Fibroblast of skin of right biceps (primary cell): ENCODE data around the gene CMTR1.

Source experiments
- DNase-seq: peaks from one replicate; pipeline ENCODE4 v3.0.0-alpha.2; 2013

The CMTR1 gene

GRCh38 chr6:37514321-37514771, 81.3 kb downstream of the CMTR1 start:
- peak; percentile 83 for DNase-seq

DNA sequence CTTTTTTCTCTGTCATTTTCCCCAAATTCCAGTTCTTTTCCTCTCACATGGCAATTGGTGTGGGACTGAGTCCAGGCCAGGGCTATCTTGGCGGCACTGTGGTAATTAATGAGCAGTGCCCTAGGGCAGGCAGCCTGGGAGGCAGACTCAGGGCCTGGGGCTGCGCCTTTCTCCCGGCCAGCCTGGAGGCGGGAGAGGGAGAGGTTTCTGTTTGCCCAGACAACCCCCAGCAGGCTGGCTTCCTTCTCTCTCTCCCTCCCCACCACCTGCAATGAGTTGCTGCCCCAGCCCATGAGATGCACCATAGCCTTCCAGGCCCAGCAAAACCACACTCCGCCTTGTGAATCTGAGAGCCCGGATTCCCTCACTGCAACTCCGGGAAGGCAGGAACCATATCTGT, 81.8 kb downstream of the CMTR1 start:
- no peak for DNase-seq

DNA sequence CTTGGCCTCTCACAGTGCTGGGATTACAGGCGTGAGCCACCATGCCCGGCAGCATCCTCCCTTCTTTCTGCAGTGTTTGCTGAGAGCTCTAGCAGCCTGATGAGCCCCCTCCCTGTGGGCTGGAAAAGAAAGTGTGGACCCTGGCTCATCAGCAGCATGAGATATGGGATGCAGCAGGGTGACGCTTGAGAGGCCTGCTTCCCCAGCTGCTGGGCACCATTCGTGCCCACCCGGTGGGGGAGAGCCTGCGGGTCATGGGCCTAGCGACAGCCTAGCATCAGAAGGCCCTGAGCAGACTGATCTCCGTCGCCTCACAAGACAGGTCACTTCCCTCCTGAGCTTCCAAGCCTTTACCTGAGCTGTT, 82.7 kb downstream of the CMTR1 start:
- no peak for DNase-seq

- DNase-seq, result no peak
These were observed 83.3 kb downstream of the CMTR1 start for GRCh38 chr6:37516076-37516919.

GRCh38 chr6:37516920-37517405, 83.9 kb downstream of the CMTR1 start:
- DNase-seq, result no peak

DNA sequence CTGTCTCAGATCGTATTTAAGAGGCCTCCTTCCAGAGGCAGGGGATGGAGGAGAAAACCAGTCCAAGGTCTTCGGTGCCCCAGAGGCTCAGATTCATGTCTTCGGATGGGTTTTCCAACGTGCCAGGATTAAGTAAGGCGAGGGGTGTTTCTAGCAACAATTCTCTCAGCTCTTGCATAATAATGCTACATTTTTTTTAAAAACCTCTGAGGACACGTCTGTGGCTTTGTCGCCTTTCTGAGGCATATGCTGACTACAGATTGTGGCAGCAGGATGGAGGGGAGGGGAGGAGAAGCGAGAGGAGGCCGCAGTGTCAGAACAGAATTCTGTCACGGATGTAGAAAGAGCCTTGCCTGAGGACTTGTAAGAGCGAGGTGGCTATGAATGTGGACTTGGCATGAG, 84.4 kb downstream of the CMTR1 start:
- DNase-seq, result peak; percentile 63

GRCh38 chr6:37518116-37518515, 85.1 kb downstream of the CMTR1 start:
- DNase-seq, result no peak

DNA sequence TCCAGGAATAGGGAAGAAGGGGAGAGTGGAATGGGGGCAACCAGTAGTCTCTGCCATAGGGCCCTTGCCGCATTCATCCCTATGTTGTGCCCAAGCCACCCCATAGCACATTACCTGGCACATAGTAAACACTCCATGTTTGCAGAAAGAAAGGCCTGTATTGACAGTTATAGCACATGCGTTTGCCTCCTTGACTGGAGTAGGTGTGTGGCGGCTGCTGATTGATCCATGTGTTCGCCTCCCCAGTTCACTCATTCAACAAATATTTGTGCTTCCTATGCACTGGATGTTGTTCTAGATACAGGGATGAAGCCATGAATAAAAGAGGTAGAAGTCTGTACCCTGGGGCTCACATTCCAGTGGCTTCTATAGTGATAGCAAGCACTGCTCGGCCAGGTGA, 86.4 kb downstream of the CMTR1 start:
- no peak for DNase-seq

GRCh38 chr6:37520926-37521325, 87.9 kb downstream of the CMTR1 start:
- DNase-seq, result no peak

DNA sequence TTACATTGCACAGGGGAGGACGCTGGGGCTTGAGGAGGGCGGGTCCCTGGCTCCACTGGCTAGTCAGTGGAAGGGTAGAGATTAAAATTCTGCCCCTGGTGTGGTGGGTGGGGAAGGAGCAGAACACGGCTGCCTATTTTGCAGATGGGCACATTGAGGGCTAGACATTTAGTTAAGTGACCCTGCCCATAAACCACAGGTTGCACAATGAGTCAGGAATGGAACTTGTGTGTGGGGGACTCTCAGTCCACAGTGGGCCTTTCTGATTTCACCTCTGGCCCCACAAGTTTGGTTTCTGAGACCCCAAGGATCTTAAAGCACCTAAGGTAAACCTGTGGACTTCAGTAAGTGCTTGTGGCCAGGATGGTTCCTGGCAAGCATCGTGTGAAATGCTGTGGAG, 88.7 kb downstream of the CMTR1 start:
- no peak for DNase-seq

- DNase-seq, result no peak
These were observed 89.8 kb downstream of the CMTR1 start for GRCh38 chr6:37522836-37523235.

DNA sequence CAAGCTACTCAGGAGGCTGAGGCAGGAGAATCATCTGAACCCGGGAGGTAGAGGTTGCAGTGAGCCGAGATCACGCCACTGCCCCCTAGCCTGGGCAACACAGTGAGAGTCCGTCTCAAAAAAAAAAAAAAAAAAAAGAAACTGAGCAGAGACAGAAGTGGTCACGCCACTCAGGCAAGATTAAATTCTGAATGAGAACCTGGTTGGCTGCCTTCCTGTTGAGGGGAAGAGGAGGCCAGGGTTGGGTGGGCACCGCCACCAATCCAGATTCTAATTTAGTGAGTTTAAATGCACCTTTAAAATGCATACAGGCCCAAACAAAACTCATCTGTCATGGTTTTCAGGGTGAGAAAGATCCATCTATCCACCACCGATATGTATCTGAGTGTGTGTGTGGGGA, 90.4 kb downstream of the CMTR1 start:
- no peak for DNase-seq

DNA sequence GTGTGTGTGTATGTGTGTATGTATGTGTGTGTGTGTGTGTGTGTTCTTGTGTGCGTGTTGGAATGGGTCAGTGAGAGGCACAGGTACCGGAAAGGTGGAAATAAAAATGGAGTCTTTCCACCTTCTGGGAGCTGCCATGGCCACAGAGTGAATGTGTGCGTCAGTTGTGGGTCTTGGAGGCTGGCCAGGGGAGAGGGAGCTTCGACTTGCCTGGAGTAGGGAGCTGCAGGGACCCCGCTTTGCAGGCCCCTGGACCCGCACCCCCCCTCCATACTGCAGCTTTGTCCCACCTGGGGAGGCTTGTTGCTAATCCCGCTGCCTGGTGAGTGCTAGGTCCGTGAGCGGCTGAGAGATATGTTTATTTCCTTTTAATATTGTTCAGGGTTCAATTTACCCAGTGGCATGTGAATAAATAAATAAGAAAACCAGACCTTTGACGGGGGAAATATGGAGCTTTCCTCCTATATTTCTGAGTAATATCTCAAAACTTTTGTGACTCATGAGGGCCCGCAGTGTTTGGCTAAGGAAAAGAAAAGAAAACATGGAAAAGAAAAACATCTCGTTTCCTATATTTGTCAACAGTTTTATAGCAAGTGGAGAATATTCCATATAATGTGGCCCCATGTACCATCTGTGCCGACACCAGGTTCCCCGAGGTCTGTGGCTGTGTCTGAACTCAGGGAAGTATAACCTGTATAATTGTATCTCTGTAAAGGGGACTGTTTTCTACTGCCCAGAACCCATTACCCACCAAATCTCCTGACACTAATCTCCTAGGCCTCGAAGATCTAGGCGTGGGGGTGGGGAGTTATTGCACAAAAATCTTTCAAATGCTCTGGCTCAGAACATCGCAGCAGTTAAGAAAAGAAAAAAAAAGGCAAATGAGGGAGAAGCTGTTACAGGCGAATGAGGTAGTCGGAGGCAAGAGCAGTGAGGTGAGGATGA, 91.3 kb downstream of the CMTR1 start:
- DNase-seq, result peak; percentile 49

DNA sequence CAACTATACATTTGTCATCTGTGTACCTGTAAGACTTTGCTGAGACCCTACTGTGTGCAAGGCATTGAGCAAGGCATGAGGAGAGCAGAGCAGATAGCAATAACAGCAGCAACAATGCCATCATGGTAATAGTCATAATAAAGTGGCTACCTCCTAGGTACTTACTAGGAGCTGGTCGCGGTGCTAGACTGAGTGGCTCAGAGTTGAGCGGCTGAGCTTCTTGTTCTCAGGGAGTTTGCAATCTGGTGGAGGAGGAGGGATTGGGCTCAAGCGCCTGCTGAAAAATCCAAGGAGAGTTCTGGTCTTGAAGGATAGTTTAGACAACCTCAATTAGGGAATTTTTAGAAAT, 91.9 kb downstream of the CMTR1 start:
- DNase-seq, result no peak

- DNase-seq, result peak; percentile 44
These were observed 92.7 kb downstream of the CMTR1 start for GRCh38 chr6:37525460-37526357.

- no peak for DNase-seq
These were observed 95.5 kb downstream of the CMTR1 start for GRCh38 chr6:37528541-37528940.

DNA sequence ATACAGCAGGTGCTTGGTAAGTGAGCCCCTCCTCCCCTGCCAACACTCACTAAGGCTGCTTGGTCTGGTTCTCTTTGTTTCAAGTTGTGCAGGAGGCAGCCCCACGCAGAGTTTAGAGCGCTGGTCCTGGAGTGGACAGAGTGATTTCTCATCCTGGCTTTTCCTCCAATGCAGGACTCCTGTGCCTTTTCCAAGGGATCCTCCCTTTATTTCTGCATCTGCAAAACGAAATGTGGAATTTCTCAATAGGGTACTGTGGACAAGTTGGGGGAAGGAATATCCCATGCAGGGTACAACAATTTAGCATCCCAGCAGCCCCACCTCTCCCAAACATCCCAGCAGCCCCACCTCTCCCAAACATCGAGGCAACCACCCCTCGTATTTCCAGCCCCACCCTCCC, 97.3 kb downstream of the CMTR1 start:
- DNase-seq, result no peak

DNA sequence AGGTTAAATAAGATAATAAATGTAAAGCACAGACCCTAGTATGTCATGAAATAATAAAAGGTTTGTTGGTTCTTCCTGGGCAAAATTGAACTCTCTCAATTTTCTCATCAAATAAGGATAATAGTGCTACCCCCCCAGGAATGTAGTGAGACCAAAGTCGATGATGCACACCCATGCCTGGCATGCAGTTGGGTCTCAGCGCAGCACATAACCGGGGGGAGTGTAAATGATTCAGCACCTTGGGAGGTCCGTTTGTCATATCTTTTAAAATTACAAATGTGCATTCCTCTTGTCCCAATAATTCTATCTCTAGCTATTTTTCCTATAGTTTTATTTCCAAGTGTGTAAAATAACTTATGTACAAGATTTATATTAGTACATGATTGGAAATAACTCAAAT, 98.0 kb downstream of the CMTR1 start:
- peak; percentile 90 for DNase-seq
